SJSA1 (cell line): Measurements from ENCODE around the gene KRAS. TPM values are rescaled to one million over a fixed set of nuclear protein-coding genes. Genes with fewer than 3 reads are reported as not detected.
A peak's percentile ranks its signal among the peaks of the same experiment; 100 is the strongest.

ENCODE experiments used
- DNase-seq, 2 experiments: peaks; one replicate each; pipeline ENCODE4 v3.0.0-alpha.2; 2015 to 2020; ENCODE audit warnings: low spot score in 2 of 2, low read depth in 1 of 2
- H3K27ac ChIP-seq: fragments of 250-450 bp; sonication (Bioruptor Pico); 2 replicates; pipeline ENCODE4 v1.5.1; 2020; ENCODE audit warnings: mild to moderate bottlenecking, moderate library complexity
- H3K27me3 ChIP-seq: fragments of 250-450 bp; sonication (Bioruptor Pico); replicated peaks from 2 replicates; pipeline ENCODE4 v1.5.1; 2020; ENCODE audit warnings: mild to moderate bottlenecking, moderate library complexity
- H3K36me3 ChIP-seq: fragments of 250-450 bp; sonication (Bioruptor Pico); 2 replicates; pipeline ENCODE4 v1.5.1; 2020; ENCODE audit warnings: mild to moderate bottlenecking
- H3K4me1 ChIP-seq: fragments of 250-450 bp; sonication (Bioruptor Pico); replicated peaks from 2 replicates; pipeline ENCODE4 v1.6.1; 2021; ENCODE audit warnings: mild to moderate bottlenecking
- H3K4me3 ChIP-seq: fragments of 250-450 bp; sonication (Bioruptor Pico); 2 replicates; pipeline ENCODE4 v1.5.1; 2020; ENCODE audit warnings: mild to moderate bottlenecking
- H3K9me3 ChIP-seq: fragments of 250-450 bp; sonication (Bioruptor Pico); replicated peaks from 2 replicates; pipeline ENCODE4 v1.5.1; 2020; ENCODE audit warnings: mild to moderate bottlenecking
- total RNA-seq: library from RNA; depleted of rRNA; stranded (reverse); fragments of >200 nt; shearing (Covaris generic); gene quantifications from 2 replicates; pipeline ENCODE4 v1.2.3, GENCODE V29; 2014

KRAS gene
- total RNA-seq, 1 experiment from 2014 or later: 18.7 TPM

DNA sequence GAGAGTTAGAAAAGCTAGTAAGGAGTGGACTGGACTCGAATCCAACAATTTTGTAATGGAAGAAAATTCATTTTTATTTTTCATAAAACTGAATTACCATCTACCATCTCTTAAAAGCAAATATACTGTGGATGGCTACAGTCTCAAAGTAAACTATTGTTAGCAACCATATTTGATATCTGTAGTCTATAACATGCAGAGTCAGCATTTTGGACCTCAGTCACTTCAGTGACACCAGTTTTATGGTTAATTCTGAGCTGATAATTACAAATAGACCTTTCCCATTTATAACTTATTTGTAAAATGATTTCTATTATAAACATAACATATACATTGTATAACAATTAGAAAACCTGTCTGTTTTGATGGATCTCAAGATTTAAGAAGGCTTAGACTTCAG is 2.0 kb downstream of the KRAS start:
- Histone ChIP-seq H3K4me3 (no peak overlapping the region), H3K9me3 (no peaks in the 10 kb centered on the region), H3K36me3 (peaks cover 20% of the 10 kb centered on the region), H3K4me1 (peaks cover 7% of the 10 kb centered on the region; the same call in 1 of the 2 replicates), H3K27me3 (no peaks in the 10 kb centered on the region), H3K27ac (no peak overlapping the region)
- DNase-seq: no peak

- Histone ChIP-seq H3K36me3 (peaks cover 26% of the 10 kb centered on the region), H3K27ac (no peak overlapping the region), H3K9me3 (no peaks in the 10 kb centered on the region), H3K4me3 (no peak overlapping the region), H3K27me3 (no peaks in the 10 kb centered on the region), H3K4me1 (peaks cover 7% of the 10 kb centered on the region; the same call in 1 of the 2 replicates)
- no peak for DNase-seq
These were observed 2.6 kb downstream of the KRAS start for GRCh38 chr12:25248137-25248536.

DNA sequence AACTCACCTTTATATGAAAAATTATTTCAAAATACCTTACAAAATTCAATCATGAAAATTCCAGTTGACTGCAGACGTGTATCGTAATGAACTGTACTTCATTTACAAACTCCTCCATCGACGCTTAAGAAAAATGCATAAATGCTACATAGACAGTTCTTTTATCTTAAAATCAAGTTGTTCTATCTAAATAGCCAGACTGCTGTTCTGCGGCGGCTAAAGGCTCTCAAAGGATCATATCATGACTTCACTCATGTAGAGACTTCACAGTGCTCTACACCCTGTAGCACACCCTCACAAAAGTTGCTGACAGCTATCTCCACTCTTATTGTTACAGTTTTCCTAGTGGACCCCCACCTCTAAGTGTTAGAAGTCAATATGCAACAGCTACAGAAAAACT is 5.2 kb downstream of the KRAS start:
- H3K27ac ChIP-seq: no peak overlapping the region
- no peaks in the 10 kb centered on the region for H3K27me3 ChIP-seq
- H3K4me1 ChIP-seq: peaks cover 4% of the 10 kb centered on the region; the same call in 1 of the 2 replicates
- H3K4me3 ChIP-seq: no peak overlapping the region
- H3K9me3 ChIP-seq: no peaks in the 10 kb centered on the region
- H3K36me3 ChIP-seq: peaks cover 32% of the 10 kb centered on the region
- DNase-seq: no peak

- Histone ChIP-seq H3K36me3 (peaks cover 43% of the 10 kb centered on the region), H3K27ac (no peak overlapping the region), H3K27me3 (no peaks in the 10 kb centered on the region), H3K4me1 (no peaks in the 10 kb centered on the region), H3K4me3 (no peak overlapping the region), H3K9me3 (no peaks in the 10 kb centered on the region)
- no peak for DNase-seq
These were observed 7.1 kb downstream of the KRAS start for GRCh38 chr12:25243680-25243990.

DNA sequence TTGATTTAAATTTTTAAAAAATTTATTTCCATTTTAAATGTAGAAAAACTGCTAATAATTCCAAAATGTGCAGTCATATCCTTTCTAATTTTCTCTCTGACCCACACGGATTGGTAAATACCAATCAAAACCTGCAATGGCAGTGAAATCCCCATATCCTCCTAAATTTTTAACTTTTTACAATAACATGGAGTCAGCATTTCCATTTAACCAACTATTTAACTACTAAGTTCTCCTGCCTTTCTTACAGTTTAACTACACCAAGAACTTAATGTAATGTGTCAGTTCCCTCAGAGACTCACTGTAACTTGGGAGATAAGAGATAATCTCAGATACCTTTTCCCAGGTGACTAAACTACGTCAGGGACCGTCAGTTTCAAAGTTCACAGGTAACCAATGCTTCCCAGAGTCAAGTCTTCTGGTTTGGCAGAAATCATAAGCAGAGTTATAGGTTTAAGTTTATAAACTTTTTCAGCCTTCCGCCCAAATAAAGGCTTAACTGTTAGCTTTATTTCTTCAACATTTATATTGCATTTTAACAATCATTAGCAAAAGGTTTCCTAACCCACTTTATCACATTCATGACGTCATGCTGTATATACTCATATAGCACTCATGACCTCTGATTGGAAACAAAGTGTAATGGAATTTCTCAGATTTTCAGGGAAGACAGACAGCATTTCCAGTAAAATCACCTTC is 7.6 kb downstream of the KRAS start:
- no peaks in the 10 kb centered on the region for H3K4me1 ChIP-seq
- H3K27ac ChIP-seq: no peak overlapping the region
- H3K27me3 ChIP-seq: no peaks in the 10 kb centered on the region
- no peak for DNase-seq
- H3K4me3 ChIP-seq: no peak overlapping the region
- H3K36me3 ChIP-seq: peaks cover 45% of the 10 kb centered on the region
- no peaks in the 10 kb centered on the region for H3K9me3 ChIP-seq

DNA sequence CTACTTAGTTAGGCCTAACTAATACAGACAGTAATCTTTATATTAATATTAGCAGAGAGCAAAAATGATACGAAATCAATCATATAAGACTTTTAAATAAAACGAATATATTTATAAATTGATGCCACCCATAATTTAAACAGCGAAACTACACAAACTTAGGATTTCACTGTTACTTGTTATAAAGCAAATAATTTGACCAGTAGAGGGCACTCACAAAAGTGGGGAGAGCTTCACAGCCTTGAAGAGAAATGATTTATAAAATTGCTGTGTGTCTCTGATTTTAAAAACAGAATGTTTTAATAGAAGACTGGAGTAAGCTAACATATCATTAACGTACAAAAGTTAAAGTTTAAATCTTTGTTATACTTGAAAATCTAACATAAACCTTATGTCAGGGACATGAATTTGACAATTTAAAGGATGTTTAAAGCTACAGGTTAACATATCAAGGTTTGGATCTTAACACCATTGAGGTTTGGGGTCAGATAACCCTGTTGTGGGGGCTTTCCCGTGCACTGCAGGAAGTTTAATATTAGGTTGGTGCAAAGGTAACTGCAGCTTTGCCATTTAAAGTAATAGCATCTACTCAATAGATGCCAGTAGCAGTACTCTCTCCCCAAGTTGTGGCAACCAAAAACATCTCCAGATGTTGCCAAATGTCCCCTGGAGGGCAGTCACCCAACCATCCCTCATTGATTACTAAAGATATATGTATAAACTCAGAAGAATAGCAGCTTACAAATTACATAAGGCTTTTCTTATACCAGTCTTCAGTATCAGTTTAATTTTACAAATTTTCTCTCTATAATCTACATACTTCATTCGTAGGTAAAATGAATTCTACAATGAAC is 9.3 kb downstream of the KRAS start:
- Histone ChIP-seq H3K36me3 (peaks cover 51% of the 10 kb centered on the region), H3K27me3 (no peaks in the 10 kb centered on the region), H3K4me1 (peaks cover 5% of the 10 kb centered on the region; the same call in 1 of the 2 replicates), H3K4me3 (no peak overlapping the region), H3K27ac (no peak overlapping the region), H3K9me3 (no peaks in the 10 kb centered on the region)
- peak in 1 of 2 experiments; percentile 28 for DNase-seq

GRCh38 chr12:25236626-25237025 is 14.1 kb downstream of the KRAS start:
- H3K9me3 ChIP-seq: no peaks in the 10 kb centered on the region
- no peak overlapping the region for H3K4me3 ChIP-seq
- no peak for DNase-seq
- H3K27me3 ChIP-seq: no peaks in the 10 kb centered on the region
- peaks cover 7% of the 10 kb centered on the region; the same call in 1 of the 2 replicates for H3K4me1 ChIP-seq
- H3K36me3 ChIP-seq: peaks cover 28% of the 10 kb centered on the region
- no peak overlapping the region for H3K27ac ChIP-seq

- Histone ChIP-seq H3K4me3 (no peak overlapping the region), H3K36me3 (peaks cover 28% of the 10 kb centered on the region), H3K27me3 (no peaks in the 10 kb centered on the region), H3K27ac (no peak overlapping the region), H3K4me1 (peaks cover 7% of the 10 kb centered on the region; the same call in 1 of the 2 replicates), H3K9me3 (no peaks in the 10 kb centered on the region)
- DNase-seq: no peak
These were observed 14.5 kb downstream of the KRAS start for GRCh38 chr12:25236190-25236589.

GRCh38 chr12:25213338-25213737 is 37.4 kb downstream of the KRAS start:
- Histone ChIP-seq H3K27ac (no peak overlapping the region), H3K9me3 (no peaks in the 10 kb centered on the region), H3K36me3 (peaks cover 21% of the 10 kb centered on the region), H3K4me3 (no peak overlapping the region), H3K27me3 (no peaks in the 10 kb centered on the region), H3K4me1 (0 out of 2 replicates have a peak, but pooled peaks cover 5% of the 10 kb centered on the region)
- no peak for DNase-seq

GRCh38 chr12:25208554-25208953 is 42.2 kb downstream of the KRAS start:
- Histone ChIP-seq H3K36me3 (peaks cover 38% of the 10 kb centered on the region), H3K27ac (no peak overlapping the region), H3K9me3 (no peaks in the 10 kb centered on the region), H3K27me3 (no peaks in the 10 kb centered on the region), H3K4me3 (no peak overlapping the region), H3K4me1 (no peaks in the 10 kb centered on the region)
- no peak for DNase-seq

DNA sequence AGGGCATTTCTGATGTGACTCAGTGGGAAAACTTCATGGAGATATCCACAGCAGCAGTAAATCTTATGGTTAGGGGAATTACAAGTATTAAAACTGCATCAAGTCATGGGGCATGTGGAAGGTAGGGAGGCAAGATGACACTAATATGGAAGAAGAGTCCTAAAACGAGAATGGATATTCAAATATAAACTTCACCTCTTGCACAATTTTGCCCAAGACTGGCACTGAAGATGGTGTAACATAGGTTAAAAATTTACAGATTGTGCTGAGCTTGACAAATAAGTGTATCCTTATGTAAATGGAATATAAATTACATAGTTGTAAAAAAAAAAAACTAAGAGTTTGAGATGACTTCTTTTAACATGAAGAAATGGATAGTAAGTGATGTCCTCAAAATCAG is 42.9 kb downstream of the KRAS start:
- no peaks in the 10 kb centered on the region for H3K9me3 ChIP-seq
- no peaks in the 10 kb centered on the region for H3K27me3 ChIP-seq
- no peak overlapping the region for H3K4me3 ChIP-seq
- no peak overlapping the region for H3K27ac ChIP-seq
- DNase-seq: no peak
- H3K36me3 ChIP-seq: peaks cover 45% of the 10 kb centered on the region
- no peaks in the 10 kb centered on the region for H3K4me1 ChIP-seq

DNA sequence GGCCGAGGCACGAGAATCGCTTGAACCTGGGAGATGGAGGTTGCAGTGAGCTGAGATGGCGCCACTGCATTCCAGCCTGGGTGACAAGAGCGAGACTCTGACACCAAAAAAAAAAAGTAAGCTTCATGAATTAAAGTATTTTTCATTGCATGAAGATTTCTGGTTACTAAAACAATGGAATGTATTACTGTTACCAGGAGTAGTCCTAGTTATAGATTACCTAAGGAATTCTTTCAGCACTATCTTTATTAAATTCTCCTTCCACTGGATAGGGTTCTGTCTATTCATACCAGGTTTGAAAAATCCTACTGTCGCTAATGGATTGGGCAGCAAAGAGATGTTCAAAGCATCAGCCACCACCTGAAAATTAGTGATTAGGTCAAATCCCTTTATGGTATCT is 43.3 kb downstream of the KRAS start:
- no peak for DNase-seq
- no peaks in the 10 kb centered on the region for H3K27me3 ChIP-seq
- no peaks in the 10 kb centered on the region for H3K4me1 ChIP-seq
- H3K36me3 ChIP-seq: peaks cover 48% of the 10 kb centered on the region
- no peaks in the 10 kb centered on the region for H3K9me3 ChIP-seq
- H3K27ac ChIP-seq: no peak overlapping the region
- H3K4me3 ChIP-seq: no peak overlapping the region

GRCh38 chr12:25202137-25202536 is 48.6 kb downstream of the KRAS start:
- DNase-seq: no peak
- Histone ChIP-seq H3K4me3 (no peak overlapping the region), H3K4me1 (peaks cover 10% of the 10 kb centered on the region), H3K36me3 (peaks cover 33% of the 10 kb centered on the region), H3K27me3 (no peaks in the 10 kb centered on the region), H3K9me3 (no peaks in the 10 kb centered on the region), H3K27ac (no peak overlapping the region)

- Histone ChIP-seq H3K27ac (no peak overlapping the region), H3K27me3 (no peaks in the 10 kb centered on the region), H3K4me1 (peaks cover 21% of the 10 kb centered on the region), H3K4me3 (no peak overlapping the region), H3K36me3 (peaks cover 25% of the 10 kb centered on the region), H3K9me3 (no peaks in the 10 kb centered on the region)
- DNase-seq: peak in 1 of 2 experiments; percentile 37
These were observed 50.0 kb downstream of the KRAS start for GRCh38 chr12:25200703-25201102.
